ENCODE data around the gene ZC3H13. TPM values are rescaled to one million over a fixed set of nuclear protein-coding genes. Genes with fewer than 3 reads are reported as not detected.
A peak's percentile ranks its signal among the peaks of the same experiment; 100 is the strongest.

Gene ZC3H13
- total RNA-seq, 2 experiments from 2014 or later: 40.7 to 49.7 TPM

DNA sequence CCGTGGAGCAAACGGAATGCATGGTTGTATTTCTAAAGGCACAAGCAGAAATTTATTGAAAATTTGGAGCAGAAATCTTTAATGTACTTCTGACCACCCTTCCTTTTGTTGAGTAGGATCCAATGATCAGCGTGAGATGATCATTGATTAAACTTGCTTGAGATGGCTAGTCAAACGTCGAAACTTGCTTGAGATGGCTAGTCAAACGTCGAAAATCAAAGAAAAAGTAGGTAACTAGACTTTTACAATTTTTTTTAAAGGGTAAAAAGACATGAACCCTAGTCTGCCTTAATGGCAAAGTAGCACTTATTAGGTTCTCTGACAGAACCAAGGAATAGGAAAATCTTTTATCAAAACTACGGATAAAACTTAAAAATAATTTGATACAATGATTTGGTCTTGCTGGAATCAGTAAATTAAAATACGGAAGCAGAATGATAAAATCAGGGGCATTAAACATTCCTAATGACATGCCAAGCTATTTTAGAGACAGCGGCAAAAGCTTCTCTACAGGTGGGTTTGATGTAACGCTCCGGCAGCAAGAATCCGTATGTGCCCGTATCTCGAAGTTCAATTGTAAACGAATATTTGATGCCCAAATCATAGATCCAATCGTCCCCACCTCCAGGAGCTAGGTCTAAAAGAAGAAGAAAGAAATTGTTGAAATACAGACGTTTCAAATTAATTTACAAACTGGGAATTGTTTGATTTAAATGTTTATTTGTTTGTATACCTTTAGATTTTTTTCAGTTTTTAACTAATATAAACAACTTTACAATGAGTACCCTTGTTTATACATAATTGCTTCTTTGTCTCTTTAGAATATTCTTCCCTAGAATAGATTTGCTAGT lies 841 bp upstream of the ZC3H13 start:
- peaks cover 28% of the 10 kb centered on the region for H3K4me1 Mint-ChIP-seq
- no peaks in the 10 kb centered on the region for H3K9me3 Mint-ChIP-seq
- no peak for DNase-seq
- peaks cover 6% of the 10 kb centered on the region for H3K27me3 Mint-ChIP-seq
- ATAC-seq (ENCODE audit: low read depth): no peak
- peak overlapping the region; percentile 89 for H3K4me3 Mint-ChIP-seq
- peak overlapping the region; percentile 98 for H3K27ac Mint-ChIP-seq
- POLR2A ChIA-PET: interaction anchor here (1.4 to 1.9 kb wide), 4 partner anchors 56 to 242 kb away, joined by 3 to 7 read pairs (median 4); no protein-coding TSS in a partner anchor
- peaks cover 2% of the 10 kb centered on the region for H3K36me3 Mint-ChIP-seq

DNA sequence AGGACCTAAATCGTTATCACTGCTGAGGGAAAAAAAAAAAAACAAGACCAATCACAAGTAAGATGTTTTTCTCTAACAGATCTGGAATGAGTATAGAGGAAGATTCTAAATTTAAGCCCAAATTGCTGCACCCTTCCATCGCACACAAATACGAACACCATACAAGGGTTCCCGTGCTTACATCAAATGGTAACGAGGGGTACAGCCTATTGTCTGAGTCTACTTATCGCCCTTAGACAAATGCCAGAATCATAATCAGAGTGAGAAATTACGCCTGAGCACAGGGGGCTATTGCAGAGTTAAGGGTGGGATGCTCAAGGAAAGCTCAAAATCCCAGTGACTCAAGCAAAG lies 603 bp downstream of the ZC3H13 start:
- peaks cover 2% of the 10 kb centered on the region for H3K36me3 Mint-ChIP-seq
- H3K27me3 Mint-ChIP-seq: peaks cover 6% of the 10 kb centered on the region
- H3K4me1 Mint-ChIP-seq: peaks cover 34% of the 10 kb centered on the region
- POLR2A ChIA-PET: interaction anchor here (0.6 to 1.9 kb wide), 8 partner anchors 58 to 244 kb away, joined by 3 to 7 read pairs (median 4); partner anchors contain the start of gene LRRC63
- H3K4me3 Mint-ChIP-seq: peak overlapping the region; percentile 89
- no peaks in the 10 kb centered on the region for H3K9me3 Mint-ChIP-seq
- DNase-seq (no peak), ATAC-seq (ENCODE audit: low read depth) (peak; percentile 4)
- H3K27ac Mint-ChIP-seq: peak overlapping the region; percentile 98

DNA sequence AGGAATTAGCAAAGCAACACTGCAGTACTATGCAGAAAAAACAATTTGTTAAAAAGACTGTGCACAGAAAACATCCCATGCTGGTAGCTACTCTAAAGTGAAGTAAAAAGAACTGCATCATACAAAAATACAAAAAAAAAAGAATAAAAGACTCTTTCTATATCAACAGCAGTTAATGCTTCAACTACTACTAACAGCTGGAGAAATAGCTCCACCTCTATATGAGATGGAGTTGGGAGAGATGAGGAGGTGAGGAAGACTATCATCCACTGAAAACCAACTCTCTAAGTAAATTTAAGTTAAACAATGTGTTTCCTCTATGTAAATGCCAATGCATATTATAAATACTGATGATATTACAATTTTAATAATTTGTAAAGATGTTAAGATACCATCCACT lies 1.8 kb downstream of the ZC3H13 start:
- Mint-ChIP-seq H3K9me3 (no peaks in the 10 kb centered on the region), H3K27me3 (peaks cover 6% of the 10 kb centered on the region), H3K36me3 (peaks cover 2% of the 10 kb centered on the region), H3K4me3 (peak overlapping the region; percentile 67), H3K27ac (no peak overlapping the region), H3K4me1 (peaks cover 36% of the 10 kb centered on the region)
- ATAC-seq (ENCODE audit: low read depth) (no peak), DNase-seq (no peak)
- POLR2A ChIA-PET: no interaction called here

DNA sequence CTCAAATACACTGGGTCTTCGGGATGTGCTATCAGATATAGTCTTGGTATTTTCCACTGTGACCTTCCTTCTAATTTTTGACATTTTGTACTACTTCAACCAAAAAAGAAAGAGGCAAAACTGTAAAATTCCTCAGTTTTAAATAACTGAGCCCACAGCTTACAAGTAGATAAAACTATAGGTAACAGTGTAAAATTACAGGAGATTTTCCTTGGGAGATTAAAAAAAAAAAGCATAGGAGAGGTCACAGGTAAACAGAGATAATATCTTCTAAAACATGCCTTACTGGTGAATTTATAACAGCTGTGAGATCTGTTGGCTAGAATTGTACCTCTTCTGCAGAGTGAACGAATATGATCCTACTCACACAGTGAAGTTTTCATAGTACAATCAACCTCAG lies 7.1 kb downstream of the ZC3H13 start:
- no peaks in the 10 kb centered on the region for H3K27me3 Mint-ChIP-seq
- ATAC-seq (ENCODE audit: low read depth): no peak
- H3K36me3 Mint-ChIP-seq: peaks cover 12% of the 10 kb centered on the region
- H3K27ac Mint-ChIP-seq: no peak overlapping the region
- peaks cover 26% of the 10 kb centered on the region for H3K4me1 Mint-ChIP-seq
- DNase-seq: no peak
- POLR2A ChIA-PET: no interaction called here
- H3K9me3 Mint-ChIP-seq: no peaks in the 10 kb centered on the region
- H3K4me3 Mint-ChIP-seq: no peak overlapping the region

DNA sequence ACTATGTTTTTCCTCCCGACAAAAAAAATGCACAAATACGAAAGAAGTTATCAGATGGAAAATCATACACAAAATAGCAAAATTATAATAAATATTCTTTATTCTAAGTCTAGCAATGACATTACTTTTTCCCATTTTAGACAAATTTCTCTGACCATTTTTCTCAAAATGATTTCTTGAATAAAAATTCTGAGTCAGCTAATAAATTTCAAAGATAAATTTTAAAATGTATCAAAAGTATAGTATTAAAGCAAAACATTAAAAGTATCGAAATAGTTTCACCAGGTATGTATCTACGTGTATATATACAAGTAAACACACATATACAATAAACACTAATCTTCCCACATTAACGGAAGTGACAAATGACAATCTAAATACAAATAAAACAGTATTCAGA lies 8.9 kb downstream of the ZC3H13 start:
- DNase-seq (no peak), ATAC-seq (ENCODE audit: low read depth) (no peak)
- H3K36me3 Mint-ChIP-seq: peaks cover 22% of the 10 kb centered on the region
- H3K4me3 Mint-ChIP-seq: no peak overlapping the region
- POLR2A ChIA-PET: no interaction called here
- no peak overlapping the region for H3K27ac Mint-ChIP-seq
- H3K9me3 Mint-ChIP-seq: no peaks in the 10 kb centered on the region
- H3K27me3 Mint-ChIP-seq: no peaks in the 10 kb centered on the region
- H3K4me1 Mint-ChIP-seq: peaks cover 17% of the 10 kb centered on the region

DNA sequence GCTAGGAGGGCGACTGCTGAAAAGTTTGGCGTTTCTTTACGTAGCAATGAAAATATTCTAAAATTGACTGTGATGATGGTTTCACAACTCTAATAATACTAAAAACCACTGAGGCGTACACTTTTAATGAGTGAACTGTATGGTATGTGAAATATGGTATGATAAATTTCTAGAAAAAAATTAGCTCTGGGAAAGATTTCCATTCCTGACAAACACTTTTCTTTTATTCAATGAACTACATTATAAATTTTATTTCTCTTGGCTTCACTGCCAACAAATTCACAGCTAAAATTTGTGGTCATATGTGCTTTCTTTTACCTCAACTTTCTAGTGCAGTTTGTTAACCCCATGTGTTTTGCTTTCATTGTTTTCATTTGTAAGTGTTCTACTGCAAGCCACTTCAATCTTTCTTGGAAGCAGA lies 11.1 kb downstream of the ZC3H13 start:
- no peak overlapping the region for H3K27ac Mint-ChIP-seq
- peaks cover 27% of the 10 kb centered on the region for H3K36me3 Mint-ChIP-seq
- H3K4me1 Mint-ChIP-seq: peaks cover 6% of the 10 kb centered on the region
- DNase-seq (no peak), ATAC-seq (ENCODE audit: low read depth) (no peak)
- no peaks in the 10 kb centered on the region for H3K27me3 Mint-ChIP-seq
- POLR2A ChIA-PET: no interaction called here
- H3K9me3 Mint-ChIP-seq: no peaks in the 10 kb centered on the region
- no peak overlapping the region for H3K4me3 Mint-ChIP-seq

DNA sequence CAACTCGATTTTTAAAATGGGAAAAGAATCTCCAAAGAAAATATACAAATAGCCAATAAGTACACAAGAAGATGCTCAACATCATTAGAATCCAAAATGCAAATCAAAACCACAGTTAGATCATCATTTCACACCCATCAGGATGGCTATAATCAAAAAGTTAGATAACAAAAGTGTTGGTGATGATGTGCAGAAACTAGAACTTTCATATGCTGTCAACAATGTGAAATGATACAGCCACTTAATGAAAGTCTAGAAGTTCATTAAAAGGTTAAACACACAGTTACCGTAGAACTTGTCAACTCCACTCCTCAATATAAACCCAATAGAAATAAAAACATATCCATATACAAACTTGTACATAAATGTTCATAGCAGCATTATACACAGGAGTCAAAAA lies 11.8 kb downstream of the ZC3H13 start:
- Mint-ChIP-seq H3K4me1 (peaks cover 6% of the 10 kb centered on the region), H3K27ac (no peak overlapping the region), H3K36me3 (peaks cover 33% of the 10 kb centered on the region), H3K27me3 (no peaks in the 10 kb centered on the region), H3K4me3 (no peak overlapping the region), H3K9me3 (no peaks in the 10 kb centered on the region)
- POLR2A ChIA-PET: no interaction called here
- no peak for ATAC-seq (ENCODE audit: low read depth)
- no peak for DNase-seq

DNA sequence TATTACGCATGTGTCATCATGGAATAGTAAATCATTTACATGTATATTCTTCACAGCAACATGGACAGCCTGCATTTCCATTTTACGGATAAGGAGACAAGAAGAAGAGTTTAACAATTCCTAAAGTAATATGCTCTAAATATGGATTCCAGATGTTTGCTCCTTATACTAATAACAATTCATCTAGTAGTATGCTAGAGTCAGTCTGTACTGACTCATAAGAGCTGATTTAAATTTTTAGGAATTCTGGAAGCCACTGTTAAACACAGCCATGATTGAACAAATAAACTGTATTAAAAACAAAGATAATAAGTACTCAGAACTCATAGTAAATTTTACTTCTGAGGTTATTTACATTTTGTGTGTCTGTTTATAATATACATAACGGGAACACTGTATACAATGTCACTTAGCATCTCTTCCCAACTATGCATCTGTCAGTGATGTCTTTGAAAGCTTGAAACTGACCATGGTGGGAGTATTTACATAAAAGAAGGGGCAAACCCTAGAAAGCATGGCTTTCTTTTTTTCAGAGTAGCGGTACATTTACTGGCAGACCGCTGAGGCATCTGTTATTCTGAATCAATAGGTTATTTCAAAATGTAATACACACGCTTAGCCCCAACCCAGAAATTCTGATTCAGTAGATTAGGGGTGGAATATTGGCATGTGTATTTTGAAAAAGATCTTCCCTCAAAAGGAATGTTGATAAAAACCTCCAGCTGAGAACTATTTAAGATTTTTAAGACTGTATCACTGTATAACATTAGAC lies 12.9 kb downstream of the ZC3H13 start:
- Mint-ChIP-seq H3K9me3 (no peaks in the 10 kb centered on the region), H3K4me3 (no peak overlapping the region), H3K27me3 (no peaks in the 10 kb centered on the region), H3K27ac (no peak overlapping the region), H3K36me3 (peaks cover 38% of the 10 kb centered on the region), H3K4me1 (peaks cover 3% of the 10 kb centered on the region)
- DNase-seq (no peak), ATAC-seq (ENCODE audit: low read depth) (no peak)
- POLR2A ChIA-PET: no interaction called here

DNA sequence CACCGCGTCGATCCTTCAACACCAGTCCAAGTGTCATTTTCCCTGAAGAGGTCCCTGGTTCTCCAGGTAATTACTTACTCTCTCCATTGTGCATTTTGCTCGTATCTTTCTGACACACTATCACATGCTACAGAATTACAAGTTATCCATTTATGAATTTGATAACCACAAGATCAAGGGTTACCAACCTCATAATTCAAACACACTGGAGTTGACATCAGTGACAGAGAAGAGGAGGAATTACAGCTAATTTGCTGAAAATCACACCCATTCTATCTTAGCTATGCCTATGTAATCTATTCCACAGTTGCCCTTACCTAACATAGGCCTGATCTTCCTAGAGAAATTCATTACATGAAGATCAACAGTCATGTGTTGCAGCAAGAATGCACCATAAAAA lies 14.2 kb downstream of the ZC3H13 start:
- ATAC-seq (ENCODE audit: low read depth) (no peak), DNase-seq (no peak)
- Mint-ChIP-seq H3K4me1 (peaks cover 3% of the 10 kb centered on the region), H3K4me3 (no peak overlapping the region), H3K27me3 (no peaks in the 10 kb centered on the region), H3K36me3 (peaks cover 49% of the 10 kb centered on the region), H3K9me3 (no peaks in the 10 kb centered on the region), H3K27ac (no peak overlapping the region)
- POLR2A ChIA-PET: no interaction called here

DNA sequence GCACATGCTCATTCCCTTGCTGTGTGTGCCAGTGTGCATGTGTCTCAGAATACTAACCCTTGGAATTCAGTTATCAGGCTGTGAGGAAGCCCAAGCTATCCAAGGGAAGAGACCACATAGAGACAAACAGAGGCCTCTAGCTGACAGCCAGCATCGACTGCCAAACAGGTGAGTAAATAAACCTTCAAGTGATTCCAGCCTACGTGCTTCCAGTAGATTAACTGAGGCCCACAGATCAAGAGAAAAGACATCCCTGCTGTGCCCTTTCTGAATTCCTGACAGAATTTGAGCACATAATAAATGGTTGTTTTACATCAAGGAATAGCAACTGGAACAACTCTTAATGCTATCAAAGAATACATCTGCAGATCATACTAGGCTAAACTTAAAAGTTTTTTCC lies 17.5 kb downstream of the ZC3H13 start:
- H3K9me3 Mint-ChIP-seq: peaks cover 6% of the 10 kb centered on the region
- H3K27me3 Mint-ChIP-seq: no peaks in the 10 kb centered on the region
- DNase-seq (no peak), ATAC-seq (ENCODE audit: low read depth) (no peak)
- peaks cover 8% of the 10 kb centered on the region for H3K4me1 Mint-ChIP-seq
- H3K27ac Mint-ChIP-seq: no peak overlapping the region
- H3K4me3 Mint-ChIP-seq: no peak overlapping the region
- H3K36me3 Mint-ChIP-seq: peaks cover 59% of the 10 kb centered on the region
- POLR2A ChIA-PET: no interaction called here

DNA sequence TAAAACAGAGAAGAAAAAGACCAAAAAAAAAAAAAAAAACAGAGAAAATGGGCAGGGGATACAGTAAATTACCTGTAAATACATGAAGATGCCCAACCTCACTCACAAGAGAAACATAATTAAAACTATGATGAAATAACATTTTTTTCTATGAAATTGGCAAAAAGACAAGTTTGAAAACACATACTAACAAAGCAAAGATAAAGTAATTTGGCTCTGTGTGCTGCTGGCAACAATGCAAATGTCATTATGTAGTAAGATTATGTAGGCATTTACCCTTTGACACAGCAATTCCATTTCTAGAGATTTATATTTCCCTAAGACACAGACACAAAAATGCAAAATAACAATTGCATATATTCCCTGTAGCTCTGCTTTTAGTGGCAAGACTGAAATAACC lies 20.2 kb downstream of the ZC3H13 start:
- H3K27me3 Mint-ChIP-seq: no peaks in the 10 kb centered on the region
- DNase-seq (no peak), ATAC-seq (ENCODE audit: low read depth) (no peak)
- no peak overlapping the region for H3K27ac Mint-ChIP-seq
- POLR2A ChIA-PET: no interaction called here
- peaks cover 8% of the 10 kb centered on the region for H3K4me1 Mint-ChIP-seq
- H3K9me3 Mint-ChIP-seq: peaks cover 7% of the 10 kb centered on the region
- peaks cover 63% of the 10 kb centered on the region for H3K36me3 Mint-ChIP-seq
- no peak overlapping the region for H3K4me3 Mint-ChIP-seq

DNA sequence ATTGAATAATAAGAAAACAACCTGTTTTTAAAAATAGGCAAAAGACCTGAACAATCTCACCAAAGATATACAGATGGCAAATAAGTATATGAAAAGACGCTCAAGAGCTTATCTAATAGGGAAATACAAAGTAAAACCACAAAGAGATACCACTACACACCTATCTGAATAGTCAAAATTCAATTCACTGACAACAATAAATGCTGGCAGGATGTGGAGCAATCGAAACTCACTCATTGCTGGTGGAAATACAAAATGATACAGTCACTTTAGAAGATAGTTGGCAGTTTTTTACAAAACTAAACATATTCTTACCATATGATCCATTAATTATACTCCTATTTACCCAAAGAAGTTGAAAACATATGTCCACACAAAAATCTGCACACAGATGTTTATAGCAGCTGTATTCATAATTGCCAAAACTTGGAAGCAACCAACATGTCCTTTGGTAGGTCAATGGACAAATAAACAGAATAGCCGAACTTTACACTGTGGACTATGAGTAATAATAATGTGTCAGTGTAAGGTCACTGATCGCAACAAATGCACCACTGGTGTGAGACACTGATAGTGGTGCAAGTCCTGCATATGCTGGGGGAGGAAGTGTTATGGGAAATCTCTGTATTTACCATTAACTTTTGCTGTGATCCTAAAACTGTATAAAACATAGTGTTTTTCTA lies 20.8 kb downstream of the ZC3H13 start:
- H3K4me1 Mint-ChIP-seq: peaks cover 8% of the 10 kb centered on the region
- H3K9me3 Mint-ChIP-seq: peaks cover 7% of the 10 kb centered on the region
- H3K27ac Mint-ChIP-seq: no peak overlapping the region
- H3K4me3 Mint-ChIP-seq: no peak overlapping the region
- peaks cover 66% of the 10 kb centered on the region for H3K36me3 Mint-ChIP-seq
- no peaks in the 10 kb centered on the region for H3K27me3 Mint-ChIP-seq
- POLR2A ChIA-PET: no interaction called here
- no peak for DNase-seq
- no peak for ATAC-seq (ENCODE audit: low read depth)

DNA sequence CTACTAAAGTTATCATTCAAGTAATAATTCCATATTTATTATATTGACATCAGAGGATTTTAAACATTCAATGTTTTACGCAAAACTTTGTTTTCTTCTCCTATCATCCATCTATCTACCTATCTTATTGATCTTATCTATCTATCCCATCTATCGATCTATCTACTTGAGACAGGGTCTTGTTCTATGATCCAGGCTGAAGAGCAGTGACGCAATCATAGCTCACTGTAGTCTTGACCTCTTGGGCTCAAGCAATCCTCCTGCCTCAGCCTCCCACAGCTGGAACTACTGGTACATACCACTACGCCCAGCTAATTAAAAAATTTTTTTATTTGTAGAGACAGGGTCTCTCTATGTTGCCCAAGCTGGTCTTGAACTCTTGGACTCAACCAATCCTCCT lies 27.4 kb downstream of the ZC3H13 start:
- H3K27me3 Mint-ChIP-seq: no peaks in the 10 kb centered on the region
- H3K9me3 Mint-ChIP-seq: peaks cover 3% of the 10 kb centered on the region
- DNase-seq (no peak), ATAC-seq (ENCODE audit: low read depth) (no peak)
- no peak overlapping the region for H3K27ac Mint-ChIP-seq
- H3K4me1 Mint-ChIP-seq: no peaks in the 10 kb centered on the region
- peaks cover 28% of the 10 kb centered on the region for H3K36me3 Mint-ChIP-seq
- H3K4me3 Mint-ChIP-seq: no peak overlapping the region
- POLR2A ChIA-PET: interaction anchor here (0.5 kb wide), 1 partner anchor 560 kb away, joined by 3 read pairs; the partner anchor contains the start of gene COG3

All from activated naive CD8-positive, alpha-beta T cell treated with anti-CD3 and anti-CD28 coated beads, Interleukin-2, amount 10 ng/mL, durations not matched to agents 7 days and 5 days (primary cell).